IMR-90 (cell line): Measurements from ENCODE around the gene RNPC3. TPM values are rescaled to one million over a fixed set of nuclear protein-coding genes. Genes with fewer than 3 reads are reported as not detected.
A peak's percentile ranks its signal among the peaks of the same experiment; 100 is the strongest.

Experiments
- ATAC-seq: fragments of 200-7000 bp; cut with Tn5 transposase; 2 replicates; pipeline ENCODE4 v1.9.1; 2020; ENCODE audit warnings: low read depth, mild to moderate bottlenecking, moderate library complexity
- BruUV-seq: library from RNA; stranded (reverse); fragments of 400-500 nt; replicated peaks from 2 replicates; lab custom pipeline; 2021; lab: Mats Ljungman, UMichigan
- CTCF ChIA-PET: fragments of 300-600 bp; formaldehyde crosslinking; extraction: SDS; loops from one replicate; lab custom pipeline; 2021; ENCODE audit warnings: antibody characterized with exemption; lab: Yijun Ruan, JAX
- POLR2A ChIA-PET: fragments of 300-600 bp; sonication (Branson Sonifier 250); formaldehyde crosslinking; loops from one replicate; lab custom pipeline; 2022; ENCODE audit warnings: antibody characterized with exemption; ENCODE audit not compliant: unreplicated experiment; lab: Charles Lee
- DNase-seq: peaks from one replicate; pipeline ENCODE4 v3.0.0; 2013
- H2AFZ ChIP-seq: replicated peaks from 2 replicates; pipeline ENCODE3; 2013; ENCODE audit warnings: low read length, mild to moderate bottlenecking; ENCODE audit not compliant: poor library complexity
- H2AK5ac ChIP-seq: 2 replicates; pipeline ENCODE4 v1.6.1; 2013; ENCODE audit warnings: low read depth, low read length, inconsistent platforms
- H2AK9ac ChIP-seq: replicated peaks from 2 replicates; pipeline ENCODE3; 2013; ENCODE audit warnings: mild to moderate bottlenecking, low read depth, low read length, moderate library complexity; ENCODE audit not compliant: poor library complexity
- H2BK120ac ChIP-seq: 2 replicates; pipeline ENCODE4 v1.6.1; 2013; ENCODE audit warnings: low read depth, low read length, inconsistent platforms
- H2BK15ac ChIP-seq: 3 replicates; pipeline ENCODE4 v1.6.1; 2013; ENCODE audit warnings: low read depth, low read length, inconsistent platforms
- H2BK20ac ChIP-seq: 2 replicates; pipeline ENCODE4 v1.6.1; 2013; ENCODE audit warnings: low read depth, mild to moderate bottlenecking, inconsistent platforms, low read length, moderate library complexity
- H2BK5ac ChIP-seq: 2 replicates; pipeline ENCODE4 v1.6.1; 2013; ENCODE audit warnings: mild to moderate bottlenecking, low read depth, low read length, inconsistent platforms; ENCODE audit not compliant: poor library complexity, severe bottlenecking
- H3K14ac ChIP-seq: replicated peaks from 2 replicates; pipeline ENCODE4 v1.6.1; 2013; ENCODE audit warnings: low read depth, low read length, inconsistent platforms
- H3K18ac ChIP-seq: 2 replicates; pipeline ENCODE4 v1.6.1; 2013; ENCODE audit warnings: low read depth, low read length, control low read depth
- H3K23ac ChIP-seq: 2 replicates; pipeline ENCODE4 v1.6.1; 2013; ENCODE audit warnings: low read depth, low read length, inconsistent platforms
- H3K27ac ChIP-seq: 2 replicates; pipeline ENCODE4 v1.5.1; 2013; ENCODE audit warnings: mild to moderate bottlenecking, control low read depth, low read length; ENCODE audit not compliant: insufficient read depth
- H3K27me3 ChIP-seq: 2 replicates; pipeline ENCODE4 v1.6.1; 2013; ENCODE audit warnings: low read length; ENCODE audit not compliant: control insufficient read depth, insufficient read depth
- H3K36me3 ChIP-seq: 2 replicates; pipeline ENCODE4 v1.6.1; 2013; ENCODE audit warnings: low read length, mixed read lengths; ENCODE audit not compliant: control insufficient read depth, insufficient read depth
- H3K4ac ChIP-seq: 2 replicates; pipeline ENCODE4 v1.6.1; 2013; ENCODE audit warnings: low read depth, low read length, inconsistent platforms
- H3K4me1 ChIP-seq: 2 replicates; pipeline ENCODE4 v1.6.1; 2013; ENCODE audit warnings: low read length, mixed read lengths; ENCODE audit not compliant: control insufficient read depth, insufficient read depth
- H3K4me2 ChIP-seq: 2 replicates; pipeline ENCODE4 v1.6.1; 2013; ENCODE audit warnings: low read depth, mild to moderate bottlenecking, control low read depth, low read length, moderate library complexity
- H3K4me3 ChIP-seq: 2 replicates; pipeline ENCODE4 v1.5.1; 2013; ENCODE audit warnings: low read depth, mild to moderate bottlenecking, control low read depth, low read length, moderate library complexity; ENCODE audit not compliant: insufficient read depth
- H3K56ac ChIP-seq: 2 replicates; pipeline ENCODE4 v1.6.1; 2013; ENCODE audit warnings: low read length, inconsistent platforms; ENCODE audit not compliant: insufficient read depth; ENCODE audit errors: extremely low read depth
- H3K79me1 ChIP-seq, 2 experiments: 2 replicates each; pipeline ENCODE4 v1.6.1; 2013; ENCODE audit warnings: low read length in 2 of 2, inconsistent platforms in 1 of 2, low read depth in 1 of 2
- H3K9ac ChIP-seq: 2 replicates; pipeline ENCODE4 v1.6.1; 2013; ENCODE audit warnings: low read depth, low read length, control low read depth
- H3K9me1 ChIP-seq: 2 replicates; pipeline ENCODE4 v1.6.1; 2013; ENCODE audit warnings: low read length, inconsistent platforms; ENCODE audit not compliant: insufficient read depth
- H3K9me3 ChIP-seq: 2 replicates; pipeline ENCODE4 v1.6.1; 2013; ENCODE audit warnings: low read length; ENCODE audit not compliant: control insufficient read depth, insufficient read depth
- H4K20me1 ChIP-seq: 2 replicates; pipeline ENCODE4 v1.6.1; 2013; ENCODE audit warnings: low read length, inconsistent platforms; ENCODE audit not compliant: insufficient read depth
- H4K5ac ChIP-seq: 2 replicates; pipeline ENCODE4 v1.6.1; 2013; ENCODE audit warnings: mild to moderate bottlenecking, low read depth, low read length, control low read depth
- H4K8ac ChIP-seq, 2 experiments: 2 replicates each; pipeline ENCODE4 v1.6.1; 2013; ENCODE audit warnings: low read depth in 2 of 2, low read length in 2 of 2, control low read depth in 1 of 2, inconsistent platforms in 1 of 2
- H4K91ac ChIP-seq: 2 replicates; pipeline ENCODE4 v1.6.1; 2013; ENCODE audit warnings: low read depth, low read length, inconsistent platforms; ENCODE audit not compliant: insufficient read depth
- BHLHE40 ChIP-seq: fragments of 150-350 bp; IDR thresholded peaks from 2 replicates; pipeline ENCODE4 v1.6.1; 2016; ENCODE audit warnings: mild to moderate bottlenecking, low read depth, low read length
- CEBPB ChIP-seq: IDR thresholded peaks from 2 replicates; pipeline ENCODE4 v1.6.1; 2012; ENCODE audit warnings: low read depth, low read length, improper control_type of control experiment
- CHD1 ChIP-seq: IDR thresholded peaks from 2 replicates; pipeline ENCODE4 v1.6.1; 2012; ENCODE audit warnings: low read depth, low read length, improper control_type of control experiment
- CTCF ChIP-seq: conservative IDR thresholded peaks from 2 replicates; pipeline ENCODE4 v1.5.1; 2012; ENCODE audit warnings: mild to moderate bottlenecking, low read depth, low read length, improper control_type of control experiment
- ELK1 ChIP-seq: fragments of 150-350 bp; IDR thresholded peaks from 2 replicates; pipeline ENCODE4 v1.6.1; 2016; ENCODE audit warnings: low read depth, mild to moderate bottlenecking, low read length, moderate library complexity, borderline replicate concordance
- FOS ChIP-seq: fragments of 150-350 bp; IDR thresholded peaks from 2 replicates; pipeline ENCODE4 v1.6.1; 2016; ENCODE audit warnings: low read depth, low read length
- MAFK ChIP-seq: IDR thresholded peaks from 2 replicates; pipeline ENCODE4 v1.6.1; 2012; ENCODE audit warnings: low read depth, low read length, improper control_type of control experiment
- MAZ ChIP-seq: IDR thresholded peaks from 2 replicates; pipeline ENCODE4 v1.6.1; 2012; ENCODE audit warnings: low read depth, mild to moderate bottlenecking, low read length, improper control_type of control experiment, moderate library complexity, borderline replicate concordance
- MXI1 ChIP-seq: IDR thresholded peaks from 2 replicates; pipeline ENCODE4 v1.6.1; 2012; ENCODE audit warnings: low read depth, mild to moderate bottlenecking, low read length, moderate library complexity, borderline replicate concordance
- NFE2L2 ChIP-seq: fragments of 150-350 bp; IDR thresholded peaks from 2 replicates; pipeline ENCODE4 v1.6.1; 2016; ENCODE audit warnings: low read depth, mild to moderate bottlenecking, low read length
- POLR2A ChIP-seq: IDR thresholded peaks from 2 replicates; pipeline ENCODE4 v1.6.1; 2012; ENCODE audit warnings: mild to moderate bottlenecking, low read depth, low read length
- RAD21 ChIP-seq: IDR thresholded peaks from 2 replicates; pipeline ENCODE4 v1.6.1; 2012; ENCODE audit warnings: low read length, improper control_type of control experiment
- RCOR1 ChIP-seq: IDR thresholded peaks from 2 replicates; pipeline ENCODE4 v1.6.1; 2012; ENCODE audit warnings: mild to moderate bottlenecking, low read length, improper control_type of control experiment; ENCODE audit not compliant: insufficient replicate concordance
- RFX5 ChIP-seq: IDR thresholded peaks from 2 replicates; pipeline ENCODE4 v1.8.0; 2012; ENCODE audit warnings: low read depth, mild to moderate bottlenecking, low read length, moderate library complexity
- SMC3 ChIP-seq: fragments of 150-350 bp; IDR thresholded peaks from 2 replicates; pipeline ENCODE4 v1.6.1; 2016; ENCODE audit warnings: low read depth, mild to moderate bottlenecking, antibody characterized with exemption, low read length, moderate library complexity
- USF2 ChIP-seq: fragments of 150-350 bp; IDR thresholded peaks from 2 replicates; pipeline ENCODE4 v1.6.1; 2017; ENCODE audit warnings: mild to moderate bottlenecking, antibody characterized with exemption, low read length, low read depth
- dilution Hi-C: fragments of 300-500 bp; cut with HindIII; formaldehyde crosslinking; loops from one replicate; pipeline ENCODE4 v1.14.3; 2018; ENCODE audit warnings: low sequenced_read_pairs; ENCODE audit not compliant: unreplicated experiment
- in situ Hi-C: fragments of 300-500 bp; cut with MboI; formaldehyde crosslinking; loops from 3 replicates; pipeline ENCODE4 v1.14.3; 2019; ENCODE audit warnings: low sequenced_read_pairs, inconsistent platforms, mixed read lengths
- intact Hi-C: fragments of 100-400 bp; cut with micrococcal nuclease; formaldehyde crosslinking; loops from 2 replicates; pipeline ENCODE4 v1.10.0; 2022
- polyA plus RNA-seq, 3 experiments: library from polyadenylated mRNA; depleted of rRNA; stranded (reverse); fragments of >200 nt; gene quantifications; 2 replicates each; pipeline ENCODE4 v1.2.3, GENCODE V29; 2012; ENCODE audit warnings: low replicate concordance in 1 of 3
- total RNA-seq: library from RNA; depleted of rRNA; stranded (reverse); fragments of >200 nt; gene quantifications from 2 replicates; pipeline ENCODE4 v1.2.3, GENCODE V29; 2012

Gene RNPC3
- total and polyA plus RNA-seq, 2 of the 4 experiments (the other 2 are of a cell fraction): 3.8 to 9.9 TPM

- Histone ChIP-seq H4K8ac (no peak overlapping the region), H3K9me3 (no peaks in the 10 kb centered on the region), H2AK9ac (no peak overlapping the region), H2BK20ac (no peak overlapping the region), H3K79me1 (no peaks in the 10 kb centered on the region), H2BK120ac (no peak overlapping the region), H3K14ac (no peak overlapping the region), H2BK15ac (no peak overlapping the region), H3K36me3 (no peaks in the 10 kb centered on the region), H3K4ac (no peak overlapping the region), H3K4me1 (no peaks in the 10 kb centered on the region), H3K9me1 (no peaks in the 10 kb centered on the region), H3K27me3 (no peaks in the 10 kb centered on the region), H3K4me3 (no peak overlapping the region), H4K5ac (no peak overlapping the region), H3K23ac (no peak overlapping the region), H4K91ac (no peak overlapping the region), H4K20me1 (no peaks in the 10 kb centered on the region), H3K27ac (no peak overlapping the region), H3K9ac (no peak overlapping the region), H2AK5ac (no peak overlapping the region), H2BK5ac (no peak overlapping the region), H3K4me2 (no peak overlapping the region), H3K56ac (no peak overlapping the region), H2AFZ (no peak overlapping the region), H3K18ac (no peak overlapping the region)
- BruUV-seq: no TSS peak
- in situ Hi-C loops (no loop called here), intact Hi-C loops (loop anchor here (5.0 kb wide), 1 partner anchor 36 kb away; no protein-coding TSS in a partner anchor), dilution Hi-C loops (no loop called here)
- ChIA-PET CTCF (no interaction called here), POLR2A (no interaction called here)
- DNase-seq (peak; percentile 0), ATAC-seq (no peak)
- TF ChIP-seq ELK1 (no peak), NFE2L2 (no peak), CTCF (no peak), MAFK (no peak), POLR2A (no peak), RAD21 (no peak), FOS (no peak), BHLHE40 (no peak), SMC3 (no peak), CHD1 (no peak), RFX5 (no peak), USF2 (no peak), MXI1 (no peak), CEBPB (no peak), RCOR1 (no peak), MAZ (no peak)
These were observed 50.6 kb downstream of the RNPC3 start for GRCh38 chr1:103576065-103576464.
